Stimulated activated CD4-positive, alpha-beta T cell treated with anti-CD3 and anti-CD28 coated beads, Interleukin-1b, Interleukin-23, amount 100 ng/mL, for 48 hours (primary cell): ENCODE measurements around the gene YKT6.

ENCODE experiments used
- DNase-seq: peaks from one replicate; pipeline ENCODE4 v3.0.0-alpha.2; 2020

YKT6 gene

DNA sequence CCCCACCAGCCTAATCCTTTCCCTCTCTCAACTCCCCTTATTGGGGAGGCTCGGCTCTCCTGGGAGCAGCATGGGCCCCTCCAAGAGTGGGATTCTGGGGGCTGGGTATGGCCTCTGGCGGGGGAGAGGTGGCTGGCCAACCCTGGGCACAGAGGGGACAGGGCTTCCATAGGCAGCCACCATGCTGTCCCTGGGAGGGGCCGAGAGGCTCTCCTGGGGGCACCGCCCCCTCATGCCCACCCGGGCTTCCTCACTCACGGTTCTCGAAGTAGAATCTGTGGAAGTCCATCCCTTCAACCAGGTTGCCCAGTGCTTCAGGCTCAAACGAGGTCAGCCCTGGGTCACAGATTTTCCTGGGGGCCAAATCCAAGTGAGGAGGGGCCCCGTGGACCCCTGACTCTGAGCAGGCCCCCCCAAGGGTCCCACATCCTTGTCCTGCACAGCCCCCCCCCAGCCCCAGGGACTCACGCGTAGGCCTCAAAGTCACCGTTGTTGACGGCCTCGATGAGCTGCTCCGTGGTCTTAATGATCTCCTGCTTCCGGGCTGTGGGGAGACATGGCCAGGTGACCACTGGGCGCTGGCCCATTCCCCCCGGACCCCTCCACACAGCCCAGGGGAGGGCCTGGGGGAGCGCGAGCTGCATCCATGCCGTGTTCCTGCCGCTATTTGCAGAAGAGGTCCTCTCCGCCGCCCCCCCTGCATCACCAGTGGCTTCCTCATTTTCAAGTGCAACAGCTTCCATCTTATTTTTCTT, 19.8 kb downstream of the YKT6 start:
- DNase-seq = no peak

DNA sequence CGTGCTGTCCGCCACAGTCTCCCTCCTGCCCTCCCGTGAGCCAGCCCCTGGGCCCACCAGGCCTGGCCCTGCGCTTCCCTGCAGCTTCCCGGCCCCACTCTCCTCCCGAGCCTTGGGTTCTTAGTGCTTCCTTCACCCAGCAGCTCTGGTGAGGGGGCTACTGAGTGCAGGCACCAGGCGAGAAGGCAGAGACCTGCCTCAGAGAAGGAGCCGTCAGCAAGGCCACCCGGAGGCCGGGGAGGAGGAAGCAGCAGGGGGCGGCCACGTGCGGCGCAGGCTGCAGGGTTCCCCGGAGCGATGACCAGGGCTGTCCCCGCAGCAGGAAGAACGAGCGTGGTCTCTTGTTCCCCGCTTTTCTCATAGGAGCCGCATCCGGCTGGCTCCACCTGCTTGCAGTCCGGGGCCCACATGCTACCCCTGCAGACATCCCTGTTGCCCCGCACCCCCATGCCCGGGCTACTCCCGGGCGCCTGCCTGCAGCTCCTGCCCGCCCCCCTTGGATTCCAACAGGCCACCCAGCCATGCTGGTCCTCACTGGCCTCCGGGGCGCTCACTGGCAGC, 20.5 kb downstream of the YKT6 start:
- DNase-seq = no peak

DNA sequence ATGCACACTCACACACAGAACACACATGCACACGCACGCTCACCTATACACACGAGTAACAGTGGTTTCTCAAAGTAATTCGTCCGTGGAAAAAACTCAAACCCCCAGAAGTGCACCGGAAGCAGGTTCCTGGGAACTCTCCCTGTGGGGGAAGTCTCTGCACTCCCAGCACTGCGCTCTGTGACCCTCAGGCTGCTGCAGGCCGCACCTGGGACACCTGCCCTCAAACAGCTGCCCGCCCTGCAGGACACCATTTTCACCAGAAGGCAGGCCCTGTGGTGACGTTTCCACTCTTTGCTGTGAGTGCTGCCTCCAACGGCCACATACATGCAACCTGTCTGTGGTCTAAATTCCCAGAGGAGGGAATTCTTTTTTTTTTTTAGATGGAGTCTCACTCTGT, 21.3 kb downstream of the YKT6 start:
- DNase-seq = no peak

DNA sequence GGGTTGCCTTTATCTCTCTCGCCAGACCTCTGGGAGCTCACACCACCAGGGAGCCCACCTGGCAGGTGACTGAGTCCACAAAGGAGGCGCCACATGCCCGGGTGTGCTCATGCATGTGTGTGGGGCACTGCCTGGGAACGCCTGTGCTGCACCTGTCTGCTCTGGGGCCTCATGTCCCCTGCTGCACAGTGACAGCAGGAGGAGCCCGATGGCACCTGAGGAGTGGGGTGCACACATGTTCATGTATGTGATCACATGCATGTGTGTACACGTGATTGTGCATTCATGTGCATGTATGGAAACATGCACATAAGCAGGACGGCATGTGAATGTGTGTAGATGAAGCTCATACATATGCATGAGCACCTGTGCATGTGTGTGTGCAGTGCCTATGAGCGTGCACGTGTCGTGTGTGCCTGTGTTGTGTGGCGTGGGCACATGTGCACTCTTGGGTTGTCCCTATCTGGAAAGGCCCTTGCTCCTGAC, 22.0 kb downstream of the YKT6 start:
- no peak for DNase-seq

DNA sequence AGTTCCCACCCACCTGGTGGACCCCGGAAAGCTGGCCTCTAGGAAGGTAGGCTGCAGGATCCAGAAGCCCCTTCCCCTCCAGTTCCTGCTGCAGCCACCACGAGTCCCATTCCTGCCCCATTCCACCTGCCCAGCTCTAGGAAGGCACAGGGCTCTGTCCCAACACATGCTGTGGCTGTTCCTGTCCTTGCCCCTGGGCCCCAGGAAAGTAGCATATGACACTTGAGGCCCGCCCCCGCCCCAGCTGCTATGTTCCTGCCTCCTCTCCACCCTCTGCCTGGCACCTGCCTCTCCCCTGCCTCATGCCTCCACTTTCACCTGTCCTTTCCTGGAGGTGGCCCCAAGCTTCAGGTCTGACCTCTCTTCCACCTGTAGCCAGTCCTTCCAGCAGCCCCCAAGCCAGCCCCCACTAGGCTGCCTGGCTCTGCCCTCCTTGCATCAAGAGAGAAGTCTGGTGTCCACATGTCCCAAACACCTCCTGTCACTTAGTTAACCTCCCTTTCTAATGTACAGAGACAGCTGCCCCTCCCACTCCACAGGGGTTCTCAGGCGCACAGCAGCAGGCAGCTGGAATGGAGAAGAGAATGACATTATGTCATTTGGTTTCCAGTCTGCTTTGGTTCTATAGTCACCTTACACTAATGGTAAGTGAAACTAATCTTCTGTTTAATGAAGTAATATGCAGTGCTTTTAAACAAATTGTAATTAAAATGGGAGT, 22.7 kb downstream of the YKT6 start:
- DNase-seq = no peak

DNA sequence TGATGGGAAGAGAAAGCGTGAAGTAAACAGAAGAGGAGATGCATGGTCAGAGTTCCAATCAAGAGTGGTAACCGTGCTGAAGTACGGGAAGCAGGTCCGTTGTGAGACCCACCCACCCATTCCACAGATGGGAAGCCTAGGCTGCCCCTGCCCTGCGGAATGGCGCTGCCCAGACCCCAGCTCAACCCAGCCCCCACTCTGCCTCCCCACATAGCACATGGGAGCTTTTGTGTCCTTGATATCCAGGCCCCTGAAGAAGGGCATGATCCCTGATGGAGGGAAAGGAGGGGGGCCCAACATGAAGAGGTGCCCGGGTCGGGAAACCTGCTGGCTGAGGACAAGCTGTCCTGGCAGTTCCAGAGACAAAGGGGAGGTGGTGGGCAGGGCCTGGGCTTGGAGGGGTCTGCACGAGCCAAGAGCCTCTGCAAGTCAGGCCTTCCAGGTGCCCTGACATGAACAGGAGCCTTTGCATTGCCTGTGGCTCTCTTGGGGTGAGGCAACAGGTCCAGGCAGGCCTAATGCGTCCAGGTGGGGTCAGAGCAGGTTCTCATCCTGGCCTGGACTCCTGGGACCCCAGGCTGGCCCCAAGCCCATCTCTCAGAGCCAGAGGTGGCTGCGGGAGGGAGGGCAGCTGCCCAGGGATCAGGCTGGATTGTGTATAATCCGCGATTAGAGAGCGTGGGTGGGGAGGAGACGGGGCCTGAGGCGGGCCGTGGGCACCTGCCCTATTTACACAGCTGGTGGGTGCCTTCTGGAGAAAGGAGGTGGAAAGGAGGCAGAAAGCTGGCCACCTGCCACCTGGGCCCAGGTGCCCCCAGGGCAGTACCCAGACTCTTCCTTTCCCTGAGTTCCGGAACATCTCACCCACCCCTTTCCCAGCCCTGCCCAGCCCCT, 23.5 kb downstream of the YKT6 start:
- no peak for DNase-seq

DNA sequence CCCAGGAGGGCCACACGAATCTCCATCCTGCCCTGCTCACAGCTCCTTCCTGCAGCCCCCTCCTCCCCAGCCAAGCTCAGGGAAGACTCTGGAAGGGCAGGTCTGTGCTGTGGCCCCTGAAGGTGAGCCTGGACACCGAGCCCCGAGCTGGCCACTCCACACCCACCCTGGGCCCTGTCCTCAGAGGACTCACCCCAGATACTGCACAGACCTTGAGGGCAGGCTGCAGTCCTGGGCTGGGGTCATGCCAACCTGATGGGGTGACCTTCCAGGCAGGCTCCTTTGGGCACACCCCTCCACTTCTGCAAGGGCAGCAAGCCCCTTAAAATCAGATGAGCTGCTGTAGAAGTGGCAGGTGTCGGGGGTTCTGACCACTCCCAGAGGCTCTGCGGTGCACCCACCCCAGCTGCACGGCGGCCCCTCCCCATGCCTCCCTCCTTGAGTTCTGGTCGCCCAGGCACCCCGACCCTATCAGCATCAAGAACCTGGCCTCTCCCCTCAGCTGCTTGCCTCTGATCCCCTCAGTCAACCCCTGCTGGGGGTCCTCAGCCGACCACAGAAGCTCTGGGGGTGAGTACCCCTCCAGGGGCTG, 24.3 kb downstream of the YKT6 start:
- DNase-seq = no peak

DNA sequence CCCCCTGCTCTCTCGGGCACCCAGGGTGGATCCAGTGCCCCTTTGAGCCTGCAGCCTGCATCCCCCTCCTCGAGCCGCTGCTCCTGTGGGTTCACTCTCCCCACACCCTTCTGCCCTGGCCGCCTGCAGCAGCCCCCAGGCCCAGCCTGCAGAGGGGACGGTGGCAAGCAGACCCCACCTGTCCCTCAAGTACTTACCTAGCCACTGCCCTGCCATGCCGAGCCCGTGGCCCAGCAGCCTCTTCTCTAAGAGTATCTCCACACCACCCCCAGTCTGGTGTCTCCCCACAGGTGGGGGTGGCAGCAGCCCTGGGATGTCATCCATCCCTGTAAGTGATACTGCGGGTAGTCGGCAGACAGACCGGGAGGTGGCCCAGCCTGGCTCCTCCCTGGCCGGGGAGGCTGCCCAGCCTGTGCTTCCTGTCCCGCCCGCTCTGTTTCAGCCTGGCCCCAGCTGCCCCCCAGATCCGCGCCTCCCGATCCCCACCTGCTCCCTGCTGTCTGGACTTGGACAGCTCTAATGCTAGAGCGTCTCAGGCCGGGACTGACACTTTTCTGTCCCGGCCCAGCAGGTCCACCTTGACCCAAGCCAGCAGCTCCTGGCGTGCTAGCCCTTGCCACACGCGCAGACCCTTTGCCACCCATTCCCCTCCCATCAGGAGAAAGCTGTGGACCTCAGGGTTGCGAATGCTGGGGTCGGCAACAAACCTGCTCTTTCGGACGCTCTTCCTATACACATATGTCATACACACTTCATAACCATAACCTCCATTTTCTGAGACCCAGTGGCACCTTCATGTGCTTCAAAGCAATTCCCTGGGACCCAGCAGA, 25.0 kb downstream of the YKT6 start:
- DNase-seq = no peak

DNA sequence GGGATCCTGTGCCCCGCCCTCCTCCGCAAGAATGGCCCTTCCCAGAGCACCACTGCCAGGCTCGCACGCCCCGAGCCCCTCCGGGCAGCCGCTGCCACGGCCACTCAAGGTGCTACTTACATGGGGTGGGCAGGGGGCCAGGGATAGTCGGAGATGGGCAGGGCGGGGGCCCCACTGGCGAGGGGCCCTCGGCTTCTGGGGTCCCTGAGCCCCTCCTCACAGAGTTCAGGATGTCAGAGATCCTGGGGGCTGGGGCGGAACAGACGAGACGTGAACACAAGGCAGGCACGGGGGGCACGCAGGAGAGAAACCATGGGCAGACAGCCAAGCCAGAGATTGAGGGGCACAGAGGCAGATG, 25.6 kb downstream of the YKT6 start:
- no peak for DNase-seq

DNA sequence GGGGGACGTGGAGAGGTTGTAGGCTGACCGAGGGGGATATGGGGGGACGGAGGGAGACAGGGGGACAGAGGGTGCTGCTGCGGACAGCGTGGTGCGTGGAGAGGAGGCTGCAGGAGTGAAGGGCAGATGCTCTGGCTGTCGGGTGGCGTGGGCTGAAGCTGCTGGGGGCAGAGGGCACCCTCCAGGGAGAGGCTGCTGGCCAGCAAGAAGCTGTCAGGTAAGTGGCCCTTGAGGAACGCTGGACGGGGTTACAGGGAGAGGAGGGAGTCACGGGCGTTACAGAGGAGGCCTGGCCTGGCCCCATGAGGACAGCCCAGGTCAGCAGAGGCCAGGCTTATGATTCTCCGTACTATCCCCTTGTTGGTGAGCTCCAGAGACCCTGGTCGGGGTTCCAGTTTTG, 27.1 kb downstream of the YKT6 start:
- no peak for DNase-seq

DNA sequence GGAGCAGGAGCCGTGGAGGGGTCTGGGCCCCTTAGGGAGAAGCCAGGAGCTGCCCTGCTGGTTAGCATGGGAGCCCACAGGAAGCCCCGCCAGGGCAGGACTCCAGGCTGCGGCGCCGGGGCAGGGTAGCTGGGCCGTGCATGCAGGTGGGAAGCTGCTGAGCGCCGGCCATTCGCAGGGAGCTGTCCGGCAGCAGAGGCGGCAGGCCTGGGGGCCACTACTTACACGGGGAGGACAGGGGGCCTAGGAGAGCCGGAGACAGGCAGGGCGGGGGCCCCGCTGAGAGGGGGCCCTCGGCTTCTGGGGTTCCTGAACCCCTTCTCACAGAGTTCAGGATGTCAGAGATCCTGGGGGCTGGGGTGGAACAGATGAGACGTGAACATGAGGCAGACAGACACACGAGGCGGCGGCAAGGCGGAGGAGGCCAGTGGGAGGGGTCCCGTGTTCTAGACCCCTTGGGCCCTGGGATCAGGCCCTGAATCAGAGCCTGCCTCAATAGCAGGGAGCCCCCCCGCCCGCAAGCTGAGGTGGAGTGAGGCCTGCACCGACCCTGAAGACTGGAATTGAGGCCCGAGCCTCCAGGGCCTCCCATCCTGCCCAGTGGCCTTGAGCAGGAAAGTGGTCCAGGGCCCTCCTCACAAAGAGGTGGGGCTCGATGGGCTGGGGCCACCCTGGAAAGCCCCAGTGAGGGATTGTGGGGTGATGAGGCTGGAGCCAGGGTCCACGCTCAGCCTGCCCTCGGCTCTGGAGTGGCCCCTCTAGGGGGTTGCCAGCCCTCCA, 28.0 kb downstream of the YKT6 start:
- DNase-seq = no peak

DNA sequence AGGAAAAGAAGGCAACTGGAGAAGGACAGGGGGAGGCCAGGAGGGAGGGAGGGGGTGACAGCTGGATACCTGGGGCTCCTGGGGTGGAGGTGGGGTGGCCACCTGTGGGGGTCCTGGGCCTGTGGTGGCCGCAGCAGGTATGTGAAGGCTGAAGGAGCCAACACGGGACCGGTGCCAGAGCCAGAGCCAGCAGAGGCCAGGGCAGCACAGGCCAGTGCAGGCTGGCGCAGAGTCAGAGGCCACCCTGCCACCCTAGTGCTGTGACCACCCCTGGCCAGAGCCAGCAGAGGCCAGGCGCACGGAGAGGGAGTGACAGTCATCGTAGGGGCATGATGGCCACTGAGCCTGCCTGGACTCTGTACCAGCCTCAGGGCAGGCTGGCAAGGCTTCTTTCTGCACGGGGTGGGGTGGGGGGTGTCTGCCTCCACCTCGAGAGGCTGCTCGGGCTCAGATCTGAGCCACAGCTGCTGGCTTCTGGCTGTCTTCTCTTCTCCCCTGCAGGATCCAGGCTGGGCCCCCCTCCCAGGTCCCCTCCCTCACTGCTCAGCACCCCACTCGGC, 28.8 kb downstream of the YKT6 start:
- DNase-seq = no peak

DNA sequence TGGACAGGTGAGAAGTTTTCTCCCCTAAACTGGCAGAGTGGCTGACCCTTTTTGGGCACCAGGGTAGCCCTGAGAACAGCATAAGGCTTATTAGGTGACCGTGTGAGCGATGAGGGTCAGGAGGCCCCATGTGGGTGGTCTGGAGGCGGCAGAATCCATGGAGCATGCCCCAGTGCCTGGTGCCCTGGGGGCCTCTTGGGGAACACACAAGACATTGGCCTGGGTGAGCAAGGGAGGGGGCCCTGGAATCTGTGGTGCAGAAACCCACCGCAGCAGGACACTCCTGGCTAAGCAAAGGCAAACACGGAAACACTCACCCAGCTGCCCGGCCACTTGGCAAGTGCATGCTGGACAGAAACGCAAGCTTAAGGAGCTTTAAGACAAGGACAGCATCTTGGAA, 29.5 kb downstream of the YKT6 start:
- no peak for DNase-seq

DNA sequence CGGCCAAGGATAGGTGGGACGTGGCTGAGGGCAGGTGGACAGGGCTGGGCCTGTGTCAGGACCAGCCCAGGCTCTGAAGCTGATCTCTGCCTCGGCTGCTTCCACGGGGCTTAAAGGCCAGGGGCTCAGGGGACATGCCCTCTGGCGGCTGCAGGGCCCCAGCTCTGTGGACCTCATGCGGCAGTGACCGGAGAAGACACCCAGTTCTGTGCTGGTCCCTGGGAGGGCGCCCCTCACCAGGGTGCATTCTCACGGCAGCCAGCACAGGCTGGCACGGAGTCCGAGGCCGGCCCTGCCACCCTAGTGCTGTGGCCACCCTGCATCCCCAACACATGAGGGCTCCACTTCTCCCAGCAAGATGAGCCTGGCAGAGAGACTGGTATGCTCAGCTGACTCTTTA, 30.3 kb downstream of the YKT6 start:
- no peak for DNase-seq

DNA sequence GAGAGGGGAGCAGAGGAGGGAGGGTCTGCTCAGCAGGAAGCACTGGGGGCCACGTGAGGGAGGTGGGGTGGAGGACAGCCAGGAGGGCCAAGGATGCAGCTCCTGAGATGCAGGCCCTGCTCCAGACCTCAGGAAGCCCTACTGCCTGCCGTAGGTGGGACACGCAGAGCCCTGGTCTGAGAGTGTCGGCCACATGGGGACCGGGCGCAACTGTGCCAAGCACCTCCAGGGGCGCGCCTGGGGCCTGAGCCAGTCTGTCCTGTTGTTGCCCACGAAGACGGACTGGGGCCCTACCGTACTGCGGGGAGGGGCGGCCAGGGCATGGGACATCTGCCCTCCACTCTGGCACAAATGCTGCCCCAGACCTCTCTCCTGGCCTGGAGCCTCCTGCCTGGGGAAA, 31.6 kb downstream of the YKT6 start:
- no peak for DNase-seq

DNA sequence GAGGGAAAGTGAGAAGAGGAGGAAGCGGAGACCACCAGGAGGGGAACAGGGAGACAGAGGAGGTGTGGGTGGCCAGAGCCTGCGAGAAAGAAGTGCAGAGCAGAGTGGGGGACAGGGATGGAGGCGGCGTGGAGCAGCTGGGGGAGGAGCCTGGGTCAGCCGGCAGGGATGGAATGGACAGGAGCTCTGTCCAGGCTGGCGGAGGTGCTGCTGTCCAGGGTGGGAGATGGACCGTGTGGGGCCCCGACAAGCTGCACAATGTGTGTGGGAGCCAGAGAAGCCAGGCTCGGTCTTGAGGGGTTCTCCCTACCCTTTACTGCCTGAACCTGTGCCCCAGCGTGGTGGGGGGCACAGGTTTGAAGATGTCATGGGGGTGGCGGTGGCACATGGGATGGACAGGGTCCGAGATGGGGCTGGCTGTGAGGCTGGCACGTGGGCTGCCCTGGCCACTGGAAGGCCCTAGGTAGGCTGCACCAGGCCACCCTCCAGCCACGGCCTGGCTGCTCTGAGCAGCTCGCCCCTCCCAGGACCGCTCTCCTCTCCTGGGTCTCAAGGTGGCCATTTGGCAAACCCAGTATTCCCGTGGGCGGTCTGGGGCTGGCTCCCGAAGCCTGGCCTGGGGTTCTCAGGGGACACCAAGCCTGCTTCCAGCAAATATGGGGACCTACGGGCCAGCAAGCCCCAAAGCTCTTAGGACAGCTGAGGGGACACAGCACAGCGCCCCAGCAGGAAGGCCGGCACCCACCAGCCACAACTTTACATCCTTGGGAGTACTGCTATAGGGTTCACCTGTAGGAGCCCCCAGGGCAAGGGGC, 32.3 kb downstream of the YKT6 start:
- DNase-seq = no peak

DNA sequence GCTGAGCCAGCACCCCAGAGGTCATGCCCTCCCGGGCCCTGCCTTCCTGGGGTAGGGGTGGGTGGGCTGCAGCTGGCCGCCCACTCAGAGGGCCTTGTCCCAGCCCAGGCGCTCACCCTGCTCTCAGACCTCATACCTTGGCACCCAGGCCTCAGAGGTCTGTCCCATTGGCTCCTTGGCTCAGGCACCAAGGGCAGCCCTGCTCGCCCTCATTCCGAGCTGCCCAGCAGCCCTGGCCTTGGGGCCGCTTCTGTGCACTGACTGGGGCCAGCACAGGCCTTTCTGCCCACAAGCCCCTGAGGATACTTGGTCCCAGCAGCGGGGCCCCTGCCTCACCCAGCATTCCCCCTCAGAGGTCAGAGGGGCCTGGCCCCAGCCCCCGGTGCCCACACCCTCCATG, 34.3 kb downstream of the YKT6 start:
- DNase-seq = no peak

DNA sequence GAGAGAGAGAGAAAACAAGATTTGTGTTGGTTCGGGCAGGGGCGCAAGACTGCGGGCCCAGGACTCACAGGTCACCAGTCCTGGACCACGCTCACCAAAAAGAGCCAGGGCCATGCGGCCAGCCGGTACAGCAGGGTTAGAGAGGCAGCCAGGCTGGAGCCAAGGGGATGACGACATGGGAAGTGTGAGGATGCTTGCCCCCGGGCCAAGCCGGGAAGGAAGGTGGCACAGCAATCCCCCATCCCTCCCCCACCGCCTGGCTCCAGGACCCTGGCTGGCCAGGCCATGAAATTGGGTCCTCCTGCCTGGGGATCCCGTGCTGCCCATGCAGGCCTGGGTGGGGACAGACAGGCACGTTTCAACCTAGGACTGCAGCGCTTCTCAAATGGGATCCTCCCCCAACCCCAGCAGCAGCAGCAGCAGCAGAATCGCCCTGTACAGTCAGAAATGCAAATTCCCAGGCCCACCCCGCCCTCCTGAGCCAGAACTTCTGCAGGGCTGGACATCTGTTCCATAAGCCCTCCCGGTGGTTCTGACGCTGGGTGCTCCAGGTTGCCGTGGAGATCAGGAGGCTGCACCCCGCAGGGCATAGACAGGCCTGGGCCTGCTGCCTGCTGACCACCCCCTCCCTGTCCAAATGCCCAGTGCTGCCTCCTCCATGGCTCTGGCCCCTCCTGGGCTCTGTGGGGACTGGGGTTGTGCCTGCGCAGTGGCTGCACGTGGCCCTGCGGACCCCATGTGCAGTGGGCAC, 35.0 kb downstream of the YKT6 start:
- no peak for DNase-seq

DNA sequence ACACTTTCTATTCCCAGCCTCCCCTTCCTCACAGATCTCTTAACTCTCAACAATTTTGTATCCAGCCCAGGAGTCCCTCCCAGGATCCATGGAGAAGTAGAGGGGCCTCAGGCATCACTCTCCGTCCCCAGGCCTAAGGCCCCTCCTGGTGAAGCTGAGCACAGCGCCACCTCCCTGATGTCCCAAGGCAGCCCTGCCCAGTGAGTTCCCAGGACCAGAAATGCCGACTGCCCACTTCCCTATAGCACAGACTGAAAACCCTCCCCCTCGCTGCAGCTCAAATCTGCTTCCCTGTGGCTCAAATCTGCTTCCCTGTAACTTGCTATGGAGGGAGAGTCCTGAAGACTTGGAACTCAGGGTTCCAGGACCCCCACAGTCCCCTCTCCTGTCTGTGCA, 35.6 kb downstream of the YKT6 start:
- DNase-seq = no peak
